GM18867 (cell line): ENCODE results near the gene CPS1.
A peak's percentile ranks its signal among the peaks of the same experiment; 100 is the strongest.

Source experiments
- ATAC-seq: cut with Tn5 transposase; IDR thresholded peaks from one replicate; pipeline ENCODE4 v1.9.1; 2021; ENCODE audit warnings: mild to moderate bottlenecking, moderate library complexity; ENCODE audit not compliant: unreplicated experiment

CPS1 gene

DNA sequence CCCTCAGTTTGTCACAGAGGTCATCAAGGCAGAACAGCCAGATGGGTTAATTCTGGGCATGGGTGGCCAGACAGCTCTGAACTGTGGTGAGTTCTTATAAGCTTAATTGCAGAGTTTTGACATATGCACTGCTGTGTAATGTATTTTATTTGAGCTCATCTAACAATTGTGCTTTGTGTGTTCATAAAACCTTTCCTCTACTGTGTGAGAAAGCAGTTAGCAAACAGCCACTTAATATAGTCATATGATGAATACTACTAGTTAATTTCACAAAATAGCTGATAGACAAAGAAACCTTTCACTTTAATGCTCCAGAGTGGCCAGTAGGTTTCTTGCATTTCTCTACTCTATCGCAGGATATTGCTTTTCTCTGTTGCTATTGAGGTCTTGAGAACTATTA lies 43.1 kb downstream of the CPS1 start:
- no peak for ATAC-seq

DNA sequence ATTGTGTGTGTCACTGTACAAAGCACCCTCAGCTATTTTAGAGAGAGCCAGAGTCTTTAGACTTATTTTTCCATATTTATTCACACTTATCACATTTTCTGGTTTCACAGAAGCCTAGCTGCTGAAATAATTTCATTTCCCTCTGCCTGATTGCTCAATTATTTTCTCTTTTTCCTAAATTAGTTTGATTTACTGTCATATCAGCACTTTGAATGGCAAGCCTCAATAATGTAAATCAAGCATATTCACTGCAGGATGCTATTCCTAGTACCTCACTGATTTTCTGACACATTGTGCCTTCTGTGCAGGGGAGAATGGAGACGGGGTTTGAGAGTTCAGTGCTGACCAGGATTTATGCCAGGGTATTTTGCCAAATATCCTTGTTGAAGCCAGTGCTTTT lies 48.3 kb downstream of the CPS1 start:
- no peak for ATAC-seq

DNA sequence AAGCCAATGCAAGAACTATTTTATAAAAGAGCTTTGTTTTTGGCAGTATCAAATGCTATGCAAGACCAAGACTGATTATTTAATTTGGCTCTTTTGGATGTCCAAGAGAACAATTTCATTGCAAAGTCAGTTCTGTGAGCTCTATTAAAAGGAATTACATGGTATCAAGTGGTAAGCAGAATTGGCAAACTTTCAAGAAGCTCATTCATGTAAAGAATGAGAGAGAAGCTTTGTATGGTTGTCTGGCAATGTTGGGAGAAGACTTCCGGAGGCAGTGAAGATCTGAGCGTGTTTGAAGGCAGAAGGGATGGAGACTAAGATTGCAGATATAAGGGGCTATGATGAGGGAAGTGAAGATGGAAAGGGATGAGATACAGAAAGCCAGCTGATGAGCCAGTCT lies 49.6 kb downstream of the CPS1 start:
- no peak for ATAC-seq

GRCh38 chr2:210611466-210611865 lies 55.1 kb downstream of the CPS1 start:
- ATAC-seq = peak; percentile 86

GRCh38 chr2:210616074-210616473 lies 59.7 kb downstream of the CPS1 start:
- no peak for ATAC-seq

- no peak for ATAC-seq
Measured at GRCh38 chr2:210617318-210617717, 60.9 kb downstream of the CPS1 start.

DNA sequence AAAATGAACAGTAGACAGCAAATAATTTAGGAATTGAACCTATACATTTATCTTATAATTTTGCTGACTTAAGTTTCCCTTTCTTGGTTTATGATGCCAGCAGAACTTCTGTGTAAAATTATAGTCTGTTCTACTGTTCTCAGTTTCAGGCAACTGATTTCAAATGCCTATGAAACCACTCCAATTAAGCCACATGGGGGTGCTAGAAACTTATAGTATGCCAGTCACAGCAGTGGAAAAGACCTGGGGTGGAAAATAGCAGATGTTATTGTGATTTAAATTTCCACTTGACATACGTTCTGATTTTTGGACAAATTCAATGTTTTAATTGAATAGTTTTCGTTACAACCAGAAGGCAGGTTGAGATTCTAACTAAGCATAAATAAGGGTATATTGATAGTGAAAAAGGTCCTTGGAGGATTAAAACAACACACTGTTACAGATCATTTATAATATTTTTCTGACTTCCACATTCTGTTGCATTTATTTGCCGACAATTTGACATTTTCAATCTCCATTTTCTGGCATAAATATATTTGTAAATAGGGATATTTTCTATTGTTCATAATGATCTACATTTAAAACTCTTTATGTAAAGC lies 61.4 kb downstream of the CPS1 start:
- ATAC-seq = peak; percentile 90

- no peak for ATAC-seq
Measured at GRCh38 chr2:210620456-210620855, 64.1 kb downstream of the CPS1 start.

- ATAC-seq = no peak
Measured at GRCh38 chr2:210623506-210623905, 67.1 kb downstream of the CPS1 start.

GRCh38 chr2:210626849-210627248 lies 70.5 kb downstream of the CPS1 start:
- no peak for ATAC-seq

DNA sequence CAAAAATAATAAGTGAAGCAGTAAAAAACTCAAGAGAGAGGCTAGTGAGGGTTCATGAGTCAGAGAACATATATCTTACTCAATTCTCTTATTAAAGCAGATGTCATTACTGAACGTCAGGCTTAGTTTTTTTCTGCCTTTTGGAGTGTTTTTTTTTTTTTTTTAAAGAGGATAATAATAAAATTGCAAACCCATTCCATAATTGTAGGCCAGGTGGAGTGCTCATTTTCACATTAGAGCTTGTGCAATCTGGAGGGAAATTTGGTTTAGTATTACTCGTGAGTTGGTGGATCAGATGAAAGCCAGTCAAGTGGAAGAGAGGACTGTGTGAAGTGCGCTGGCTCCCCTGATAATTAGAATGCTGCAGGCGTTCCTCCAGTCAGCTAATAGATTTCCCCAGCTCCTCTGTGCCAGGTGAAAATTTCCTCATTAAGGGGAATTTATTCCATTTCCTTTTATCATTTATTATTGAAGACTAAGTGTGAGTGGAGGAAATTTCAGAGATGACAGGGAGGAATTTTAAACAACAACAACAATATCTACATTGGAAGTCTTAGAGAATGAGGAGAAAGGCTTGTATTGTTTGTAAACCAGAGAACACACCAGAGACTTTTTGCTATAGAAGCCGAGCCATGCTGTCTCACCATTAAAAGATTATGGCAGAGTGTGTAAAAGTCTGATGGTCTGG lies 74.6 kb downstream of the CPS1 start:
- ATAC-seq = no peak

- ATAC-seq = no peak
Measured at GRCh38 chr2:210633699-210634098, 77.3 kb downstream of the CPS1 start.

DNA sequence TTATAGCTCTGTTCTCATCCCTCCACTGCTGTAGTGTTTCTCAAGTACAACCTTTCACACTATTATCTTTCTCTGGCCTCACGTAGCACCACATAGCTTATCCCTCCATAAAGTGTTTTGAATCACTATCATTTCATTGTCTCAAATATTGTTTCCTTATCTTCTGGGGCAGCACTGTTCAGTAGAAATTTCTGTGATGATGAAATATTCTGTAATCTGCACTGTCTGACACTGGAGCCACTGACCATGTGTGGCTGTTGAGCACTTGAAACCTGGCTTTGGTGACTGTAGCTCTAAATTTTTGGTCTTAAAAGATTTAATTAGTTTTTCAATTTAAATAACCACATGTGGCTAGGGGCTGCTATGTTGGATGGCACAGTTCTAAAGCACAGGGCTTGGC lies 78.9 kb downstream of the CPS1 start:
- ATAC-seq = no peak

- ATAC-seq = no peak
Measured at GRCh38 chr2:210642333-210642732, 85.9 kb downstream of the CPS1 start.

GRCh38 chr2:210647151-210647550 lies 90.8 kb downstream of the CPS1 start:
- no peak for ATAC-seq

DNA sequence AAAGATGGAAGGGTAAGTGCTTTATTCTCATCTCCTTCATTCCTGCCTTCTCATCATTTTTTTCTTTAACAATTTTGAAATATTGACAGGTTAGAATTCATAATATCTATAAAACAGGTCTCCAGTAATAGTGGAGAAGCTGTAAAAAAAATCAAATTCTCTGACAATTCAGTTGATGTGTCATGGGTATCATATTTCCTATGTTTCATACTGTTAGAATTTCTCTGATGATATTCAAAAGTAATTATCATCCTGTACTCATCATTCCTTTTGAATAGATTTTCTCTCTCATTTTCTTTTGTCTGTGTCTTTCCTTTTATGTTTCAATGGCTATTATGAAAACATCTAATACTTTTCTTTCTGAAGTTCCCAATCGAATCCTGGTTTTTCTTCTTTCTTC lies 97.7 kb downstream of the CPS1 start:
- no peak for ATAC-seq

DNA sequence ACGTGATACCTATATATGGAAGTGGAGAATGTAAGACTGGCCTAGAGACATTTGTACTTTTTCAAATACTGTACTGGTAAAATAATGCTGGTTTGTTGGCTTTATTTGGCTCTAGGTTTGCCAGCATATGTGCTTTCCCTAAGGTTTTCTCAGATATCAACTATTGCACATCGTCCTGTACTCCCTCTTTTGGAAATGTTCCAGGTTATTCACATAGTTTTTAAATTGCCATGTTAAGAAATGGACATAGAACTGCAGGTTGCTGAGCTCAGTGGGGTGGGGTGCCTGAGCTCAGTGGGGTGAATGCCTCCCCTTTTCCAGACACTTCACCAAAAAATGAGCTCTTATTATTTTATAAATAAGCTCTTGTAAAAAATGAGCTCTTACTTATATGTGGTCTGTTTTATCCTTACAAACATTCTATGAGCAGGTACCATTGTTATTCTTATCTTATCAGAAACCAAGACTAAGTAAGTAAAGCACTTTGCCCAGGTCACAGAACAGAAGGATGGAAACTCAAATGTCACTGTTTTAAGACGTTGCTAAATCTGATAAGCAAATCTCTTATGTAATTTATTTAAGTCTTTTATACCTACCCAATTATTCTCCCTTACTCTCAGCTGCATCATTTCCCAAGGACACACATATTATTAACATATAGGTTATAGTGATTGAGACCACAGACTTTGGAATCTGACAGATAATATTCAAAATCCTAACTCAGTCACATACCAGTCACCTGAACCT lies 99.0 kb downstream of the CPS1 start:
- ATAC-seq = no peak

GRCh38 chr2:210657874-210658273 lies 101.5 kb downstream of the CPS1 start:
- ATAC-seq = no peak

- no peak for ATAC-seq
Measured at GRCh38 chr2:210660751-210661150, 104.4 kb downstream of the CPS1 start.

GRCh38 chr2:210662560-210662959 lies 106.2 kb downstream of the CPS1 start:
- no peak for ATAC-seq

- ATAC-seq = no peak
Measured at GRCh38 chr2:210663631-210664089, 107.3 kb downstream of the CPS1 start.

- no peak for ATAC-seq
Measured at GRCh38 chr2:210667711-210668110, 111.3 kb downstream of the CPS1 start.
